Posterior vena cava (tissue), 2 donors: ENCODE measurements around the gene AURKAIP1. TPM values are rescaled to one million over a fixed set of nuclear protein-coding genes. Genes with fewer than 3 reads are reported as not detected.

ENCODE experiments used
- DNase-seq: peaks from one replicate; pipeline ENCODE4 v3.0.0-alpha.2; 2020; ENCODE audit warnings: low spot score
- intact Hi-C, 2 donors: fragments of 100-400 bp; cut with DNase I; formaldehyde crosslinking; loops; one replicate each; pipeline versions ENCODE4 v1.14.1 to v1.14.2; 2022 to 2023
- total RNA-seq, 2 donors: library from RNA; stranded (reverse); fragmentation: NEBNext Ultra II Directional; extraction: Animal tissue kit (Norgen Biotek cat#: 25700); gene quantifications; one replicate each; pipeline ENCODE4 v1.2.1, GENCODE V29; 2021
- donor health status: DM: yes; HTN: yes; CAD: no.
- donor health status: DM: yes; HTN: yes; CAD: no.

Gene AURKAIP1
- total RNA-seq, 2 donors from 2014 or later: 70.9 to 78.8 TPM

DNA sequence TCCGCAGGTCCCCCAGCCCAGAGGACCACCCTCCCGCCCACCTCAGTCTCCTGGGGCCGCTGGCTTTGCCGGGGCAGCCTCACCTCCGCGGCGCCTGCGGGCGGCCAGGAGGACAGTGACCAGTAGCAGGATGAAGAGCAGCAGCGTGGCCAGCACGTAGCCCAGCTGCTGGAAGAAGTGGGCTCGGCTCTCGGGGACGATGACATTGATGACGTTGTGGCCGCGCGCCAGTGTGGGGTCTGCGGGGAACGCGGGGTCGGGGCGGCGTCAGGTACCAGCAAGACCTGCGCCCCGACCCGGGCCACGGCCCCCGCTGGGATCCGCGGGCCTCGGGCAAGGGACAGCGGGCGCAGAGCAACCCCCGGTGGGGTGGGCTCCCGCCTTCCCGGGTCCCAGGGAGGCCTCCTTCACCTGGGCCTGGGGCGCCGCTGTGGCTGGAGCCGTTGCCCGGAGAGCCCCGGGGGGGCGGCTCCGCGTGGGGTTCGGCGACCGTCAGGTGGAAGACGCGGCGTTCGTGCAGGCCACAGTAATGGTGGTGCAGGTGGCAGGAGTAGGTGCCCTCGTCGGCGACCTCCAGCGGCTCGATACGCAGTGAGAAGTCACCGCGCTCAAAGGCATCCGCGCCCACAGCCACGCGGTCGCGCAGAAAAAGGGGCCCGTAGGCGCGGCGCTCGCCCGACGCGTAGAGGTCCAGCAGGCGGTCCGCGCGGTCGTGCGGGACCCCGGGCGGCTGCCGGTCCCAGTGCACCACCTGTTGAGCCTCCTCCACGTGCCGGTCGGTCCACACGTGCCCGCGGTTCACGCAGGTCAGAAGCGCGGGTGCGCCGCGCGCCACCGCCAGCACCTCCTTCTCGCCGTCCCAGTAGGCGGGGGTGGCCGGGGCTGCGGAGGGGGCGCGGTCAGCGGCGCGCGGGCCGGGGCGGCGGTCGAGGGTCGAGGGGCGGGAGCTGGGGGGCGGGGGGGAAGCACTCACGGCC, 20.4 kb downstream of the AURKAIP1 start:
- intact Hi-C loops: no loop called here

DNA sequence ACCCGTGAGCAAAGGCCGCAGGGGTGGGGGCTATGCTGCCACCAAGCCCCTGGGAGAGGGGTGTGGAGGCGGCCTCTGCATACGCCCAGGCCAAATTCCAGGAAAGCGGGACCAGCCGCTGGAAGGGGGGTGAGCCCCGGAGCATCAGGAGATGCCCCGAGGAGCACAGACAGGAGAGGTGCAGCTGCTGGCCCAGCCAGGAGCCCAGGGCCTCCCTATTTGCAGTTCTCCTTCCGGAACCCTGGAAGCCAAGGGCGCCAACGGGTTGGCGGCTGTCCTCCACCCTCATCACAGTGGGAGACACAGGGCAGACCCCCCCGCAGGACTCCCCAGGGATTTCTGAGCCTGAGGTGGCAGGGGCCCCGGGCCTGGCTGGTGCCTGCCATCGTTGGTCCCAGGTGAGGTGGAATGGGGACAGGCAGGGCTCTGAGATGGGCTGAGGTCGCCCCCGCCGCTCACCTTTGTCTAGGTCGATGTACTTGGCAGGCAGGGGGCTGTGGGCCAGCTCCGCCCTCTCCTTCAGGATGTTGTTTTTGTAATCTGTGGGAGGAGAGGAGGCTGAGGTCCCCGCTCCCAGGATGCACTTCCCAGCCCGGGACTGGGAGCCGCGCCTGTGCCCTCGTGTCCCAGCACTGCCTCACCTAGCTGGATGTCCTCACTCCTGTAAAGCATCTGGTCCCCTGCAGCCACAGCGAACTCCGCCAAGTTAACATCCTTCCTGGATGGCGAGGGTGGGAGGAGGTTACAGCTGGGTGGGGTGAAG, 21.4 kb downstream of the AURKAIP1 start:
- intact Hi-C loops: no loop called here
- DNase-seq: no peak

More for the DNA sequence above, 20.4 kb downstream of the AURKAIP1 start:
- DNase-seq: no peak

DNA sequence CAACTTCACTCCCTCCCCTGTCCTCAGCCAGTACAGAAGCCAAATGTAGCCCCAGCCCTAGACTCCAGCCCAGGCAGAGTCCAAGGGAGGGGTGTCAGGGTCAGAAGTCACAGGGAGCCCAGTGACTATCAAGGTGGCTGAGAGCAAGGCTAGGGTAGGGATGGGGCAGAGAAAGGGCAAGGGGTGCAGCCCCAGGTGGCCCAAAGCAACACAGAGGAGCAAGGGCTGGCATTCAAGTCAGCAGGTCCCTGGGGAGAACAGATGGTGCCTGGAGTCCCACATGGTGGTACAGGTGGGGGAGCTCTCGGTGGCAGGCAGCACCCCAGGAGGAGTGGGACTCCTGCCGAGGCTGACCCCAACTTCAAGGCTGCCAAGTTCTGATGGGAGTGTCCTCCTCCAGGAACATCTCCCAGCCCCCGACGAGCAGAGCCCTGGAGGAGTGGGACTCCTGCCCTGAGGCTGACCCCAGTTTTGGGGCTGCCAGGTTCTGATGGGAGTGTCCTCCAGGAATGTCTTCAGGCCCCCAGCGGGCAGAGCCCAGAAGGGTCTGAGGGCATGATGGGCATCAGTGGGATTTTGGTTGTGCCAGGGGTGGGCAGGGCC, 22.1 kb downstream of the AURKAIP1 start:
- DNase-seq: no peak
- intact Hi-C loops: no loop called here

DNA sequence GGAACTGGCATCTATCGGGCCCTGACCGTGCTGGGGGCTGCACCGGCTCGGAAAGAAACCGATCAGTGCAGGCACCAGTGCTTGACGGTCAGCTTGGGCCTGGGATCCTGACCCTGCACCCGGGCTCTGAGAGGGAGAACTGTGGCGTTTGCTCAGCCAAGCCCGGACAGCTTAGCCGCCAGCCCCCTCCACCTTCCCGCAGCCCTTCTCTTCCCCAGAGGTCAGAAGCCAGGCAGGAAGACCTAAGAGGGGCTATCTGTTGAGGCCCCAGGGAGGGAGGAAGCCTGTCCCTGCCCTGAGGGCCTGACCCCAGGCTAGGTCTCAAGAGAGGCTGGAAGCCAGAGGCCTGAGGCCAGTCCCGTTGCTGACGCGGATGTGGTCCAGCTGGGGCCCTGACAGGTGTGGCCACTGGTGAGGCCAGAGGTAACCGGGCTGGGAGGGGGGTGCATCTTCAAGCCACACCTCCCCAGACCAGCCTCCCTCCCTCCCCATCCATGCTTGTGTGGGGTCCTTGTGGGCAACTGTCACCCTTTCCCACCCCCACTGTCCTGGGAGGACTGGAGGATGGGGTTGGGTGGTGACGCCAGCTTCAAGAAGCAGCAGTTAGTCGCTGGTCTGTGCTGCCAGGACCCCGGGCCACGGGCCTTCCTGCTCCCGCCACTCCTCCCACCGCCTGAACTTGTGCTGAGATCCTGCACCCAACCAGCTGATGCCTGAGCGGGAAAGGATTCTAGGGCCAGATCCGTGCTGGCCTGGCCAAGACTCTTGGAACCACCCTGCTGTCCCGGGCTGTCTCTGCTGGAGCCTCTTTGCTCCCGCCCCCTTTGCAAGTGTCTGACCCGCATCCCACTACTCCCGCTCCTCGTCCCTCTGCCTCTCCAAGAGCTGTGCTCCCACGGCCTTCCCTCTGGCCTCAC, 23.2 kb downstream of the AURKAIP1 start:
- intact Hi-C loops: no loop called here
- no peak for DNase-seq

DNA sequence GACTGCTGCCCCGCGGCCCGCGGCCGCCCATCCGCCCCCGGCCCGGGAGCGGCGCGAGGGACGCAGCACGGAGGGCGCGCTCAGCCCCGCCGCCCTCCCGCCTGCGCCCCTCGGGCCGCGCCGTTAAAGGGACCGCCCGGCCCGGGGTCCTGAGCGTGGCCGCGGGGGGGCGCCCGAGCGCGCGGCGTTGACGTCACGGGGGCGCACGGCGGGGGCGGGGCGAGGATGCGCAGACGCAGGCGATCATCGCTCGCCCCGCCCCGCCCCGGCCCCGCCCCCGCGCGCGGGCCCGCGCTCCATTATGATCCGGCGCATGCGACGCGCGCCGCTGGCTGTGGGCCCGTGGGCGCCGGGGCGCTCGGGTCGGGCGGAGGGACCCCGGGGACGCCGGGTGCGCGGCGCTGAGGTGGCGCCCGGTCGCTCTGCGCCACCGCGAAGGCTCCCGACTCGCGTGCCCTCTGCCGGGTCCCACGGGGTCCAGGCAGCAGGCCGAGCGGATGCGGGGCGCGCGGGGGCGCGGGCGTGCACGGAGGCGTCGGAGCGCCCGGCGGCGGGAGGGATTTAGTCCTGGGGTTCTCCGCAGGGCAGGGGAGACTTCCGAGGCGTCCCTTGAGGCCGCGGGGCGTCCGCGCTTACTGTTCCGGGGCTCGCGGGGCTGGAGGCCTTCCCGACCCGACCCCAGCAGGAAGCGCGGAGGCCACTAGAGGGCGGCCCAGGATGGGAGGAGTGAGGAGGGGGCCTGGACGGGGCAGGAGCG, 25.6 kb downstream of the AURKAIP1 start, which contains the start of gene DVL1:
DVL1 (minus strand) TSS at position 163 of the 757 bp plus-strand sequence. CDS start 353 bp downstream, outside the sequence.
- intact Hi-C loops: loop anchor here in 1 of 2 donors (5.0 kb wide), 1 partner anchor 37 kb away; no protein-coding TSS in a partner anchor
- DNase-seq: no peak

DNA sequence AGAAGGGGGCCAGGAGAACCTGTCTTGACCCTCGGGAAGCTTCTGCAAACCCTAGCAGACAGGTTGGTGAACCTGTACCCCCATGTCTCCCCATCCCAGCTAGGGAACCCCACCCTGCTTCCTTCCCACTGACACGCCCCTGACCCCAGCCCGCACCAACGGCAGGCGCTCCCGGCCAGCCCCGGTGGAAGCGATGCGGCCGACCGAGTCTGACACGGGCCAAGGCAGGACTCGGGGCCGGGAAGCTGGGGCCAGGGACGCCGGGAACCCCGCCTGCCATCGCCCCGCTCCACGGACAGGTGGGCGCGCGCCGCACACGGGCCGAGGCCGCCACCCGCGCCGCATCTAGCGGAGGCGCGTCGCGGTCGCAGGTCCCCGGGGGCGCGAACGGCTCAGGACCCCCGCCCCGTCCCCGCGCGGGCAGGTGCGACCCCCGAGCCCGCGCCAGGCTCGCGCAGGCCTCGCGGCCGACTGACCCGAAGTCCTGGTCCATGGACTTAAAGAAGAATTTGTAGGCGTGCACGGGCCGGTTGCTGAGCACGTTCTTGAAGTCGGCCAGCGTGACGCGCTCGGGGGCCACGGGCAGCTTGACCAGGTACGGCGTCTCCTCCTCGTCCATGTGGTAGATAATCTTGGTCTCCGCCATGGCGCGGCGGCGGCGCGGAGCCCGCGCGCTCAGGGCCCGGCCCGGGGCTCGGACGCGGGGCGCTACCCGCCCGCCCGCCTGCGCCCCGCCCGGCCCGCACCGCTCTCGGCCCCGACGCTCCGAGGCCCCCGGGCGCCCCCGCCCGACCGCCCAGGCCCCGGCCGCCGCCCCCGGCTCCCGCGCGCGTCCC, 26.4 kb downstream of the AURKAIP1 start:
- no peak for DNase-seq
- intact Hi-C loops: loop anchor here in 1 of 2 donors (5.0 kb wide), 1 partner anchor 36 kb away; no protein-coding TSS in a partner anchor

DNA sequence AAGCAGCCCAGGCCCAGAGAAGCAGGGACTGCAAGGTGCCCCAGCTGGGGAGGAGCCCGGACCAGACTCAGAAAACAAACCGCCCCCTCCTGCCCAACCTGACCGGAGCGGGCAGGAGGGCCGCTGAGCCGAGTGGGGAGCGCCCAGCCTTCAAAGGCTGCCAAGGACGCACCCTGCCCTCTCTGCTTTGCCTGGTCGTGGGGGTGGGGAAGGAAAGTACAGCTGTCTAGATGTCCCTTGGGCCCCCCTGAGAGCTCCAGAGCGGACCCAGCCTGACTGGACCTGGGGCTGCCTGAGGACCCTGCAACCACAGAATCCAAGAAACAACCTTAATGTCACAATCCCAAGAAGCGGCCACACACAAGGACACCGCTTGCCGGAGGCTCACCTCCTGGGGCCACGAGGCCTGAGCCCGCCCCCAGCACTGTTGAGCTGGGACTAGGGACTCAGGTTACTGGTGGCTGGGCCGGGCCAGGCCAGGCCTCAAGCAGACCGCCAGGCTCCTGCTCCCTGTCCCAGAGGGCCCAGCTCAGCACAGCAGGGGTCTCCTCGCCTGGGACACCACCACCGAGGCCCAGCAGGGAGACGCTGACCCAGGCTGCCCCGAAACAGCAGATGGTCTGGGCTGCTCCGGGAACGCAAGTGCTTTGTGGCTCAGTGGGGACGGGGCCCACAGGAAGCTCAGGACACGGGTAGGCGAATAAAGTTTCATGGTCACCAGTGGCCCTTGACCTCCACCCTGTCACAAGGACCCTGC, 27.2 kb downstream of the AURKAIP1 start:
- intact Hi-C loops: loop anchor here in 1 of 2 donors (5.0 kb wide), 1 partner anchor 36 kb away; no protein-coding TSS in a partner anchor
- DNase-seq: no peak

DNA sequence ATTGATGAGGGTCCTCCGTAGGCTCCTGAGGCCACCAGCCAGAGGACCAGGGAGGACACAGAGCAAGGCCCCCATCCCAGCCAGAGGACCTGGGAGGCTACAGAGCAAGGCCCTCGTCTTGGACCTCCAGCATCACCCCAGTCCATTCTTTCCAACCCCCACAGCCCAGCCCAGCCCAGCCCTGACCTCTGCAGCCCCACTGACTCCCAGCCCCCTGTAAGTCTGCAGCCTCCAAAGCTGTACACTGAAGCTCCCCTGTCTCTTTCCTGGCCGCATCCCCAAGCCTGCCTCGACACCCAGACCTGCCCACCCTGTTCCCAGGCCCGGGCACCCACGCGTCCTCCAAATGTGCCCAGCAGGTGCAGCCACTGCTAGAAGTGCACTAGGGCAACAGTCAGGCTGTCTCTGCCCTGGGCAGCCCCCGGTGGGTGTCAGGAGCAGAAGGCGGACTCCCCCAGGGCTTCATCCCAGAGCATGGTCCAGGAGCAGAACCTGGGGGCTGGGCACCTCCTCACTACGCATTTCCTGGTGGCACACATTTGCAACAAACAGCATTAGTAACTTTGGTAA, 27.9 kb downstream of the AURKAIP1 start:
- no peak for DNase-seq
- intact Hi-C loops: loop anchor here in 1 of 2 donors (5.0 kb wide), 1 partner anchor 35 kb away; no protein-coding TSS in a partner anchor

DNA sequence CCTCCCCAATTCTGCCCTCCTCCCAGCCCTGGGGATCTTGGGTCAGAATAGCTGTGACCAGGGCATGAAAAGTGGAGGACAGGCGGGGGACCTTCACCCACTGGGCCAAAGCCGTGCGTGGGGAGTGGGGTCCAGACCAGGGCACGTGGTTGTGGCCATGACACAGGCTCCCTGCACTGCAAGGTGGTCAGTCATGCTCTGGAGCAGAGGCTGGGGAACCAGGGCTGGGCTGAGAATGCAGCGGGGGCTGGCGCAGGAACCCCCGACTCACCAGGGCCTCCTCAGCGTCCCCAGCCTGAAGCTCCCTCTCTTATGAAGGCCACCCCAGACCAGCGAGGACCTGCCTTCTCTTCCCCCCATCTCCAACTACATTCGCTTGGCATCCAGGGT, 28.5 kb downstream of the AURKAIP1 start:
- DNase-seq: no peak
- intact Hi-C loops: loop anchor here in 1 of 2 donors (5.0 kb wide), 1 partner anchor 34 kb away; no protein-coding TSS in a partner anchor

DNA sequence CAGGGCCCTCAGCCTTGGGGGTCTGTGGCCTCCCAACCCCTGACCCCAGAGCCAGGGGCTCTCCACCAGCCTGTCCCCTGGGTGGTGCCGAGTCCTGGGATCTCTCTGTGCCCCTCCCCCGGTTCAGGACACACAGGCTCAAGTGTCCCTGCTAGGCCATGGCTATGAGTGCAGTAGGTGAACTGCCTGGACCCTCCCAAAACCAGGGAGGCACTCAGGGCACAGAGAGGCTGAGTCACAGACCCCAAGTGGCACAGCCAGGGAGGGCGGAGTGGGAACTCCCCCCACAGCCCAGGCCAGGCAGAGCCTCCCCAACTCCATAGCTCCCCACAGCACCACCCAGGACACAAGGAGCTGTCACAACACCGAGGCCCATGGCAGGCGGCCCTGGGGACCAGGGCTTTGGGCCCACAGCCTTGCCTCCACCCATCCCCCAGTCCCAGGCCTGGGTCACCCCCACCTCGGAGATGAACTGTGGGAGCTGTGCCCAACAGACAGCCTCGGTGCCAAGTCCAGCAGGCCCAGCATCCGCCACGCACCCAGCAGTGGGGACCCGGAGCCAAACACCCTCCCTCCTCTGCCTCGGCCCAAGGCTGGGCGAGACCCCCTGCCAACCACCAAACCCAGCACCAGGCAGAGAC, 29.0 kb downstream of the AURKAIP1 start:
- DNase-seq: no peak
- intact Hi-C loops: loop anchor here in 1 of 2 donors (5.0 kb wide), 1 partner anchor 34 kb away; no protein-coding TSS in a partner anchor

DNA sequence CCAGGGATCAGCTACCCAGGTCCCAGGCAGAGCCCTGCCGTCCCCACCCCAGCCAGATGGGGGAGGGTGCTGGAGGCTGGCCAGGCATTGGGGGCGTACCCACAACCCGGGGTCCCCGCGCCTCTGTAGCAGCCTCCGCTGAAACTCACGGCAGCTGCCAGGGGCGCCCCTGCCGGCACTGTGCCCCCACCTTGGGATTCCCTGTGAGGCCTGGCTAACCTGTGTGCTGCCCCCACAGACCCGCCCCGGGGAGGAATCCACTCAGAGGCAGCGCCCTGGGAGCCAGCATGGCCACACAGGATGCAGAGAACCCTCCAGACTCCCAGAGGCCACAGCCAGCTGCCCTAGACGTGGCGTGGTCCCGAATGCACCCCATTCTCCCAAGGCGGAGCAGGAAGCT, 29.6 kb downstream of the AURKAIP1 start:
- no peak for DNase-seq
- intact Hi-C loops: loop anchor here in 1 of 2 donors (5.0 kb wide), 1 partner anchor 33 kb away; no protein-coding TSS in a partner anchor

DNA sequence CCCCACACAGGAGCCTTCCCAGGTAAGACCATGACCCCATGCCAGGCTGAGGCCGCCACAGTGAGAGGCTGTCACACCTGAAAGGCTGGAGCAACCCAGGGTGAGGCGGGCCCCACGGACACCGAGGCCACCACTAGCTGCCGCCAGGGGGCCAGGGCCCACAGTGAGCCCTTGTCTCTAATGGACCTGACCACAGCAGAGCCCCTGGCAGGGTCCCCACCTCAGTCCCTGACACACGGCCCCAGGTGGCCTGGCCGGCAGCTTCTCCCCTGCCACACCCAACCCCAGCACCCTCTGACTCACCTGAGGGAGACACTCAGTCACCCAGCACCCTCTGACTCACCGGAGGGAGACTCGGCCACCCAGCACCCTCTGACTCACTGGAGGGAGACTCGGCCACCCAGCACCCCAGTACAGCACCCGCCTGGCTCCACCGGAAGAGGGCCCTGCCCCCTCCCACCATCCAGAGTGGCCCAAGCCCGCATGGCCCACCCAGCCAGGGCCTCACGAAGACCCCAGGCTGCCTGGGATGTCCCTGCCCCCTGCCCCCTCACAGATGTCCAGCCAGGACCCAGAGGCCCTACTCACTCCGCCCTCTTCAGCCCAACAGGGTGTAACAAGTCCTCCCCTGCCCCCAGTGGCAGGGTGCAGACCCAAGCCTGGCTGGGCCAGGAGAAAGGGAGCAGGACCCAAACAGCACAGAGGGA, 30.2 kb downstream of the AURKAIP1 start:
- intact Hi-C loops: loop anchor here in 1 of 2 donors (5.0 kb wide), 1 partner anchor 33 kb away; no protein-coding TSS in a partner anchor
- DNase-seq: no peak

DNA sequence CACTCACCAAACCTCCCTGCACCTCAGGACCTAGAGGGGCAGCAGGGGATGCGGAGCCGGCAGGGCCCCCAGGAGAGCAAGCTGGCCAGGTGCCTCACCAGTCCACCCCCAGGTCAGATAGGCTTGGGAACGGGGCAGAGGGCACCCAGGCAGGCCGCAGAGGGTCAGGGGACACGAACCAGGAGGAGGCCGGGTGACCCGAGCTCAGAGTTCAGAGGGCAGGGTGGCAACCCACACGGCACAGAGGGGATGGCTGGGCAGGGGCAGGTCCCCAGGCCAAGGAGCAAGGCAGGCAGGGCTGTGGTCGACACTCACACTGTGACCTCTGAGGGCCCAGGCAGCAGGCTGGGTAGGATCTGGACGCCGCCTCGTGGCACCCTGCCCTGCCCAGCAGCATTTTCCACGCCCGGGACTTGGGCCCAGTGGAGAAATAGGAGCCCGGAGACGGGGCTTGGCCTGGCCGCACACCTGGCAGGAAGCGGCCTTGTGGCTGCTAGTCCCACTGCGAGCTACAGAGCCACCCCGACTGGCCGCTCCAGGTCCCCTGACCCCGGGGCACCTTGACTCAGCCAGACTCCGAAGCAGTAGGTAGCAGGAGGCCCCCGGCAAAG, 31.1 kb downstream of the AURKAIP1 start:
- intact Hi-C loops: no loop called here
- DNase-seq: no peak

DNA sequence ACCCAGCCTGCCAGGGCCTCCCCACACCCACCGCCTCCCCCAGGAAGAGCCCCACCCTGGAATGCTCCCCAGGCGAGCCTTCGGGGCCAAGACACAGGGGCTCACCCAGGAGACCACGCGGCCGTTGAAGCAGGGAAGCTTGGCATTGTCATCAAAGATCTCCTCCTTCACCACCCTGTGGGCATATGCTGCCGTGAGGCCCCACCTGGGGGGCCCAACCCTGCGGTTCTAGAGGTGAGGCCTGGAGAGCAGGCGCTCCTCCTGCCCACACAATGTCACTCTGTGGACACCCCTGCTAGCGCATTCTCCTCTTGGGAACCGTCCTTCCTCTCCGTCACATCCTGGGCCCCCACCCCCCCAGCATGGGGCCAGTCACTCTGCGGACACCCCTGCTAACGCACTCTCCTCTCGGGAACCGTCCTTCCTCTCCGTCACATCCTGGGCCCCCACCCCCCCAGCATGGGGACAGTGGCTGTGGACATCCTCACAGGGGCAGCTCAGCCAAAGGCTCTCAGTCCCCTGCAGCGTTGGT, 32.4 kb downstream of the AURKAIP1 start:
- intact Hi-C loops: no loop called here
- no peak for DNase-seq
